Measurements from ENCODE around the gene FRMD4B. TPM values are rescaled to one million over a fixed set of nuclear protein-coding genes. Genes with fewer than 3 reads are reported as not detected.

Gene FRMD4B
- total and polyA plus RNA-seq, 2 experiments from 2014 or later, result 6.4 to 12.8 TPM

- no peaks in the 10 kb centered on the region for H3K9me3 Mint-ChIP-seq
- H3K4me3 Mint-ChIP-seq, result no peak overlapping the region
- Histone ChIP-seq H2AFZ (no peak overlapping the region), H4K20me1 (replicated peaks; ENCODE audit: insufficient read depth) (no peaks in the 10 kb centered on the region), H3F3A (replicated peaks; ENCODE audit: low read depth) (no peaks in the 10 kb centered on the region), H3K4me1 (ENCODE audit: insufficient read depth) (no peaks in the 10 kb centered on the region; the same call in 1 of the 2 replicates), H3K9me2 (ENCODE audit: insufficient read depth) (peaks cover 5% of the 10 kb centered on the region; the same call in 1 of the 2 replicates), H3K79me2 (replicated peaks; ENCODE audit: insufficient read depth) (no peaks in the 10 kb centered on the region), H3K36me3 (ENCODE audit: insufficient read depth) (no peaks in the 10 kb centered on the region), H3K27me3 (ENCODE audit: insufficient read depth) (no peaks in the 10 kb centered on the region), H3K27ac (ENCODE audit: low read depth) (no peak overlapping the region), H3K4me3 (no peak overlapping the region), H3K4me2 (no peak overlapping the region)
- ATAC-seq (peak; percentile 24; the same call in 1 of the 3 replicates), DNase-seq (ENCODE audit: low spot score) (no peak)
- no peaks in the 10 kb centered on the region for H3K36me3 Mint-ChIP-seq (ENCODE audit: low read depth)
- no peak overlapping the region for H3K27ac Mint-ChIP-seq
- TF ChIP-seq NANOG (IDR thresholded peaks at IDR 0.05; ENCODE audit: borderline replicate concordance), result no peak
- no peak for TF ChIP-seq ZNF331 (CRISPR knock-in tag; IDR thresholded peaks at IDR 0.05; ENCODE audit: low read depth)
- no peak for TF ChIP-seq JUNB (IDR thresholded peaks at IDR 0.05; ENCODE audit: unreplicated experiment)
- TF ChIP-seq CREB1 (CRISPR knock-in tag; IDR thresholded peaks at IDR 0.05; ENCODE audit: low read depth), result no peak
- TF ChIP-seq POLR2AphosphoS5 (IDR thresholded peaks at IDR 0.05; ENCODE audit: low read depth), result no peak
- TF ChIP-seq REST (IDR thresholded peaks at IDR 0.05; ENCODE audit: unreplicated experiment), result no peak
- TF ChIP-seq ZNF462 (CRISPR knock-in tag; IDR thresholded peaks at IDR 0.05), result no peak
- TF ChIP-seq EZH2phosphoT487 (IDR thresholded peaks at IDR 0.05; ENCODE audit: unreplicated experiment), result no peak
- no peak for TF ChIP-seq ZNF114 (CRISPR knock-in tag; IDR thresholded peaks at IDR 0.05)
- TF ChIP-seq EZH2 (IDR thresholded peaks at IDR 0.05; ENCODE audit: low read depth, unreplicated experiment), result no peak
- no peak for TF ChIP-seq ETS1 (IDR thresholded peaks at IDR 0.05)
- no peak for TF ChIP-seq CTCF (conservative IDR thresholded peaks at IDR 0.05; ENCODE audit: low read depth in 2 of 2)
- TF ChIP-seq STAT1 (IDR thresholded peaks at IDR 0.05; ENCODE audit: unreplicated experiment), result no peak
- peaks cover 1% of the 10 kb centered on the region for H3K27me3 Mint-ChIP-seq (ENCODE audit: insufficient read depth, low read depth, poor library complexity)
- peaks cover 8% of the 10 kb centered on the region for H3K4me1 Mint-ChIP-seq
Measured at GRCh38 chr3:69273896-69274295, 112.0 kb downstream of the FRMD4B start.
